CD4-positive, alpha-beta T cell treated with Interleukin-17A for 4 hours (primary cell): ENCODE measurements around the gene FRY.
"Not testable (repeated sequence)": the region's sequence is repeated elsewhere in the genome, so short reads cannot be mapped to it uniquely, and the experiment has no call there.

Experiments used
- DNase-seq: peaks from one replicate; pipeline ENCODE4 v3.0.0-alpha.2; 2020; ENCODE audit warnings: mixed read lengths

Gene FRY

DNA sequence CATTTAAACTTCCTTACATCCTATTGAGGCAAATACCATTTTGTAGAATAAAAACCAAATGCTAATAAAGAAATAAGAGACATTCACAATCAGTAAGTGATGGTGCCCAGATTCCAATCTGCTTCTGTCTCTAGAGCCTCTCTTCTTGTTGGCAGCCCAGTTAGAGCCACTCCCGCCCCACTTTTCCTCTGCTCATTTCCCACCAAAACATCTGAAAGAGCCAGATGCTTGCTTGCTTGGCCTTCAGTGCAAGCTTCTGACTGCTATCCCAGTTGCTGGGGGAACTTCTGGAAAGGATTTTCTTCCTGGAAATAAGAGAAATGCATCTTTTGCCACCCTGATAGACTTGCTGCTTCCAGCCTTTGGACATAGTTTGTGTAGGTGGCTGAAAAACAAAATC, 12.9 kb downstream of the FRY start:
- DNase-seq: no peak

DNA sequence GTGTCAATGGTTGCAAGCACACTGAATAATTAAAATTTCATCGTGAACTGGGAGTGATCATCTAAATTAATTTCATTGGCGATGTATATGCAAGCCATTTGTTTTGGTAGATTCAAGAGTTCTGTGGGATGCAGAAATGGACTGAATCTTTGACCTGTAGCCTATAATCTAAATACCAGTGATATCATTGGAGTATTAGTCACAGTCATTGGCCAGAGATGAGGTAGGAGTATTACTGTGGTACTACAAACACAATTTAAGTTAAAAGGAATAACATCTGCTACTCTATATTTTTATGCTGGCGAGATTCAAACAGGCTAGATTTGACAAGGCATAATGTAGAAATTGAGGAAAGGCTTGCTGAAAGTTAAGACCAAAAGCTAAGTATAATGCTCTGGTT, 14.0 kb downstream of the FRY start:
- DNase-seq: no peak

DNA sequence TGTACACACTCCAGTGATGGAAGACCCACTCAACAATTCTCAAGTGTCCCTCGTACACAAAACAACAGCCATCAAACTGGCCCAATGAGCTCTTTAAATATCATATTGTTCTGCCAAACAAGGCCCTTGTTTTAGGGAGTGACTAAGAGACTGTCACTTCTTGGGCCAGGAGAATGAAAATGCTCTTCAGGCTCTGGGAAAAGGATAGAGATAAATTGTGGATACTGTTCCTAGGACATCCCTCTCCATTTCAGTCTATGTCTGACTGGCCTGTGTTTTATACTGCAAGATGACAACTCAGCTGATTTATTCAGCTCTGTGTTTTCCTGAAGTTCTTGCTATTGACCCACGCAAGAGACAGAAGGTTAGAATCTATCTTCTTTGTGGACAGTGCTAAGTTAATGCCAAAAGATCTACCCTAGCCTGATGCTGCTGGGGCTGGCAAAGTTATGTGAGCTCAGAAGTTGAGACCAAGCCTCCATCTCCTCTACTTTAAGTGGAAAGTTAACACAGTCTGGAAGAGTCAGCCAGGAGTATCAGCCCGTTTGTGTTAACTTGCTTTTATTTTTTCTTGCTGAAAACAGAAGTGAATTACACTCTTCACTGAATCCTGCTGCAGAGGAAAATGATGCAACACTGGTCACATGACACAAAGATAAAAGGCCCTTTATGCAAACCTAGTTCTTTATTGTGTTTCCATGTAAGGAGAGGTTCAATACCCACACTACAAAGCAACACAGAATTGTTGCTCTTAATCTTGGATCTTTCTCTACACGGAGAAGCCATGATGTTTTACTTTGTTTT, 14.6 kb downstream of the FRY start:
- DNase-seq: peak; percentile 7

DNA sequence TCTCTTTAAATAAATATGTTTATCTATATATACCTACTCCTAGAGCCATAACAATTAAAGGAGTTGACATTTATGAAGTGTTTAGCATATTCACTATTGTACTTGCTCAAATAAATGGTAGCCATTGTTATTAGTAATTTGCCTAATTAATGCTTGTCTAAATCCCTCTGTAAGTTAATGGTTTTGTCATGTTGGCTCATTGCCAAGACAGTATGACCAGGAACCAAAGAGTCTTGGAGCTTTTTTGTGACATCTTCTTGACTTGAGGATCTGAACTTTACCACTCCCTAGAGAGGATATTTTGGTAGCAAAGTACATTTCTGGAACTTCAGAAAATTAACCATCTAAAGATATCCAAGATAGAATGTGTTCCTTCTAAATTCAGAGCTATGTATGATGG, 15.5 kb downstream of the FRY start:
- no peak for DNase-seq

DNA sequence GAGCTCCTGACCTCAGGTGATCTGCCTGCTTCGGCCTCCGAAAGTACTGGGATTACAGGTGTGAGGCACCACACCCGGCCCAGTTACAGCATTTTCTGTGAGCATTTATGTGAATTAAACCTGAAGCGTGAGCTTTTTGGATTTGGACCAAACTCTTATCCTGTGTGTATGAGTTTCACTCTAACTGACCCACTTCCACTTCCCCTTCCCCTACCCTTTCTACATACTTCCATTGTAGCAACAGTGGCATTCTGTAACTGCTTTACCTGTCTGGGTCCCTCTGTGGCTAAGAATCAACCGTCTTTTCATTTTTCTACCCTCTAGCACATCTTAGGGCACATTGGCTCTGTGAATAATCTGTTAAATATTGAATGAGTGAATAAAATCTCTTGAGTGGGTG, 16.2 kb downstream of the FRY start:
- DNase-seq: no peak

DNA sequence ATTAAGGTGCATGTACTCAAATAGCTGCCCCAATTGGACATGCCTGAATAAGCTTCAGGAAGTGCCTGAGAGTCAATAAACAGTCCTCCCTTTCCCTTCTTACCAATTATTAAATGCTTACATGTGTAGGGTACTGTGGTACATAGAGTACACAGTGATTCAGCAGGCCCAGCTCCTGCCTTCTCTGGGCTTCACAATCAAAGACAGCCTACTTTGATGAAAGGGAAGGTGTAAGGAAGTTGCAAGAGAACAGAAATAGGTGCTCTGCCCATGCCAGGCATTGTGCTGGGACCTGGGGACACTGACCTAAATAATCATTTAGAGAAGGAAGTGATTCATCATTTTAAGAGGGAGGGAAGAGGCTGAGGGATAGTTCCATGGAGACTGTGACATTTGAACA, 17.2 kb downstream of the FRY start:
- no peak for DNase-seq

DNA sequence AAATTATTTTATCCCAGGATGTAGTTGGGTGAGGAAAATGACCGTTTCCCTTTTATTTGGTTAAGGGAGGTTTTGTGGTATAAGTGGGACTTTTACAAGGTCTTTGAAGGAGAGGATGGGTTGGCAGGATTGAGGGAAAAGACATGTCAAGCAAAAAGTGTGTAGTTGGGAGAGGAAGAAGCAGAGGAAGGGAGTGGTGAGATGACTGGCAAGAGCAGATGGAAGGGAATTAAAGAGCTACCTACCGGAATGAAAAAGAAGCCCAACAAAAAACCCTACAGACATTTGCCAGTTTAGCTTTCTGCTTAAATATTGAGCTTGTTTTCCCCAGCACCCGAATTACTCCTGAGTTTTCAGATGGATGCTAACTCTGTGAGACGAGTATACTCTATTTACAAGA, 19.6 kb downstream of the FRY start:
- no peak for DNase-seq

DNA sequence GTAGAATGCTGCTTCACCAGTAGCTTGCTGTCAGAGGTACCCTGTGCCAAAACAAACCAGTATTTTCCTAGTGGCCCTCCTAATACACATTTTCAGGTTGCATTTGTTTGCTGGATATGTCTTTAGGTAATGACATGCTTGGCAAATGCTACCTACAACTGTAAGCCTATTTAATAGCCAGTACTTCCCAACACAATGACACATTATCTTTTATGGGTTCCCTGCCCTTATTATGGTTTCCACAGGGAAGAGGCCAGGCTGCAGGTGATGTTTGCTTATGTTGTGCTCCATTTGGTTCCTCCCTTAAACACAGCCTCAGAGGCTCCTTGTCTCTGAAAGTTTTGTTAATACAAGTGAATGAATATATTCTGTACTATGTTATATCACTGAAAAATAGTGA, 24.7 kb downstream of the FRY start:
- DNase-seq: no peak

DNA sequence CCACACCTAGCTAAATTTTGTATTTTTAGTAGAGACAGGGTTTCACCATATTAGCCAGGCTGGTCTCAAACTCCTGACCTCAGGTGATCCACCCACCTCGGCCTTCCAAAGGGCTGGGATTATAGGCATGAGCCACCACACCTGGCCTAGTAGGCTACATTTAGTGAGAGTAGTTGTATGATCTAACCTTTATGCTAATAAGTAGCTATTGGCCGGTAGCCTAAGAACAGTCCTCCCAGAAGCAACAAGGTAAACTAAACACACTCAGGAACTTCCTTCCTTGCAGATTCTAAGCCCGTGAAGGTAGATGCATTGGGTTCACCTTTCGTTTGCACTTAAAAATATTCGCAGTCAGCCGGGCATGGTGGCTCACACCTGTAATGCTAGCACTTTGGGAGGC, 25.8 kb downstream of the FRY start:
- not testable (repeated sequence) for DNase-seq

DNA sequence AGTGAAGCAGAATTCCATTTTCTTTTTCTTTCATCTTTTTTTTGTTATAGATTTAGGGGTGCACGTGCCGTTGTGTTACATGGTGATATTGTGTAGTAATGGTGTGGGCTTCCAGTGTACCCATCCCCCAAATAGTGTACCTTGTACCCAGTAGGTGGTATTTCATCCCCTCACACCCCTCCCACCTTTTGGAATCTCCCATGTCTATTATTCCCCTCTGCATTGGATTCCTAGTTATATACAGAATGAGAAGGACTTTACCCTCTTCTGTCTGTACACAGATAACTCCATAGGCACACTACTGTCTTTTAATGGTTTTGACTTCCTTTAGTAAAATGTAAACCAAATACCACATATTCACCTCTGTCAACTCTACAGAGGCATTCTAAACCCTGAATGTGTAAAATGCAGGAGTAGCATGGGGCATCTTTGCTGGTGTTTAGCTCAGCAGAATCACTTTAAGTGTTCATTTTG, 28.0 kb downstream of the FRY start:
- no peak for DNase-seq

DNA sequence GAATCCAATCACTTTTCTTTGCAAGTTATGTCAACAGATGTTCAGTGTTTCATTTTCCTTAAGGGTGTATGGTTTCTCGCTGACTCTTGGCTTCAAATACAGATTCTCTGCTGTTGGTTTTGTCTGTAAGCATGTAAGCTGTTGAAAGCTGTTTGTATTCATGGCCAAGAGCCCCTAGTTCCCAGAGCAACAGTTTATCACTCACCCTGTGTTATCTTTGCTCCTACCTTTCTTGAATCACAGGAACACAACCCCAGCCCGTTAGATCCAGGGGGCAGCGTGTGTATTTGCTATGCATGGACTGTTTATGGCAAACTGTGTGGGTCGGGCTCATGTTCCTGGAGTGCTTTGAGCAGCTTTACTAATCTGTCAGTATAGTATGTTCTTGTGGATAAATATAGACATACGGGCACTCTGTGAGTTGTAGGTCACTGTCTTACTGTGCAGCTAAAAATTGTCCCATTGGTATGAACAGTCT, 28.9 kb downstream of the FRY start:
- no peak for DNase-seq

DNA sequence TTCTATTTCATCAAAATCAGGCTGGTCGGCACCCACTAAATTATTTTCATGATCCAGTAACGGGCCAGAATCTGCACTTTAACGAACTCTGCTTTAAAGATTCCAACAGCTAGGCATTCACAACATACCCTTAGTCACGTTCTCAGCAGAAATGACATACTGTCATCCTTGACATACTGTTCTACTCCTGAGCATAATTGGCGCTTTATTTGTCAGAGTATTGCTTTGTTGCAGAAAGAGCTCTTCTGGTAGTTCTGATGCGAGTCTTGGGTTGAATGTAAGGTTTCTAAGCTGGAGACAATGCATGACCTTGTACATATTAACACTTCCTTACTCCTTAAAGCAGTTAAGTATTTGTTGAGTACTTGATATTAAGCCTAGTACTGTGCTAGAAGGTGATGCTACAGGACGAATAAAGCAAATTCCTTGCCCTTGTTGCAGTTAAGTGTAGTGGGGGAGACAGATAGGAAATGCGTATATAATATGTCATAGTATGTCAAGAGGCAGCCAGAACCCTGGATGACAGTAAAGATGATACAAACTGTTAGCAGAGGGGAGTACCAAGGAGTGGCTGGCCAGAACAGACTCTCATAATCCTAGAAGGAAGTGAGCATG, 32.2 kb downstream of the FRY start:
- no peak for DNase-seq

DNA sequence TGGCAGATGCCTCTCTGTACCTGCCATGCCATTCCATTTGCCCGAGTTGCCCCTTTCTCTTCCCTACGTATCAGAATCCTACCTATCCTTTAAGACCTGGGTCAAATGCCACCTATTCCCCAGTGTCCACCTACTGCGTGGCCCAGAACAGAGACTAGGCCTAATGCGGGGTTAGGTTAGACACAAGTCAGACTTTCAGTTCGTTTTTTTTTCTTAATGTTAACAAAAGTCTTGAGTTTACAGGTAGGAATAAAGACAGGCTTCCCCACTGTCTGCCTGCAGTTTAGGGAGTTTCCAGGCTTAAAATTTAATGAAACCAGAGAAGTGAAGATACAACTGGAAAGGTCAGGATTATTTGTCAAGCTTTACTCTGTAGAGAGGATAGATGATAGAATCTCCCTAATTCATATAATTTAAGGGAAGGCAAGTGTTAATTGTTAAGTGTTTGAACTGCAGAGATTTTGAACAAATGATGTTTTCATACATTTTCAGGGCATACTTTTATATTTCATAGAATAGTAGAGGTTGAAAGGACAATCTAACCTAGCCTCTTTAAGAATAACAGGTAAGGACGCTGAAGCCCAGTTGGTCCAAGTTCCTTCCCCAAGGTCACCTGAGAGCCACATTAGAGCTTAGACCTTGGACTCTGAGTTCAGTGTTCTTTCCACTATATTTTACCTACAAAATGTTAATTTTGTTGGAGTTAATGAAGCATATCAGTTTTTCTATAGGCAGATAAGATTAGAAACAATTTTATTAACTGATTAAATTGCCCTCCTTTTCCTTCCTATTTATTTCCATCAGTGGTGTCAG, 35.8 kb downstream of the FRY start:
- DNase-seq: no peak

DNA sequence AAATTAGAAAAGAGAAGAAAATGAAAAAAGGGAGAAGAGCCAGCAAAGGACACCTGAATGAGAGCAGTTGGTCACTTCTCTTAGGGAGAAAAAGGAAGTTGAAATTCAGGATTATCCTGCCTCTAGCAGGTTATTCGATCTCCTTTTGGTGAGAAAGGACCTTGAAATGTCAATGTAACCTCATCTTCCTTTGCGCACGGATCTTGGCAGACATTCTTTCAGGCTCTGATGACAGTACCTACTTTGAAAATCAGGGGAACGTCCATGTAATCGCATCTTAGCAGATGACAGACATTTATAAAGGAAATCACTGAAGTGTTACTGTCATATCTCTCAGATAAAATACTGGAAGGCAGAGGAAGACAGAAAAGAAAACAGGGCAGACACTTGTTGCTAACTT, 36.7 kb downstream of the FRY start:
- no peak for DNase-seq

DNA sequence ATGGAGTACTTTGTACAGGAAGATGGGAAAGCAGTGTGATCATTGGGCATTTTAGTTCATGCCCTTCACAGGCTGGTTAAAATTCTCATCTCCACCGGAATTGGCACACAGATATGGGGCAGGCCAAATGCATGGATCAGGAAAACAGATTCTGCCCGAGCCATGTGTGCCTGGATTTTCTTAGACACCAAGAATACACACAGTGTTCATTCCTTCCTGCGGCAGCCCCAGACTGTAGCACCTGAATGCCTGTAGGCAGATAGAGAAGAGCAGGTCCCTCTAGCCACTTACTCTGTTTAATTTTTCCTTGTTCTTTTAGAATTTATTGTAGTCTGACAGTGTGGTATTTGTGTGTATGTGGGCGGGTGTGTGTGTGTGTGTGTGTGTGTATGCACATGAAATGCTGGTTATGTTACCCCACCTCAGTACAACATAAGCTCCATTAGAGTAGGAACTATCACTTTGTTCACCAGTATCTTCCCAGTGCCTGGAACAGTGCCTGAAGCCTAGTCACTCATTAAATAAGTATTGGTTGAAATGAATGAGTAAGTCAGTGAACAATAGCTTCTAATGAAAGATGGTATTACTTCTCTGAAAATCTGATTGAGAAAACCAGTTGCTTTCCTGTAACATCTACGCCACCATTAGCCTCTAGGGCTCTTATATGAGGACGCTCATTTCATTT, 41.7 kb downstream of the FRY start:
- DNase-seq: no peak

DNA sequence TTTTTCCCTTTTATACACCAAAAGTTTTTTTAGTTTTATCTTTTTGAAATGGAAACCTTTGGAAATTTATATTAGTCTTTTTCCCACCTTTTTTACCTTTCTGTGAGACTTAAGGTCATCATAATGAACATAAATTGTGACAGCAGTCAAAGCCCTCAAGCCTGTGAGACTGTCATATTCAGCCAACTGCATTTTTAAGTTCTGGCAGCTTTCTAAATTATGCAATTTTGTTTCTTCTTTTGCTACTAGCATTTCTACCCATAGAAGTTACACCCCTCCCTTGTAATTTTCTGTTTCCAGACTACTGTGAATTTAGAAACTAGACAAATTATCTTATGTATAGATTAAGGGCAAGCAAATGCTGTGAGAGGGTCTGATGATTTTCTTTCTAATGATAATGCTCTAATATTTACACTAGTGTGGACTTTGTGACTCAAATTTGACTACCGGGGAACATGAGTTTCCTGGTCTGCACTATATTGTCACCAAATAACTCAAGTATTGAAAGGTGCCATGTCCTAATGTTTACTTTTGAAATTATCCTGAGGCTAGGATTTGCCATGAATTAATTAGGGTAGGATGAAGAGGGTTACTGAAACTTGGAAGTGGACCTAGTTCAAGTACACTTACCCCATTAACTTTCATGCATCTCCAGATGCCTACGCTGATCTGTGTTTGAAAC, 43.7 kb downstream of the FRY start:
- DNase-seq: no peak

DNA sequence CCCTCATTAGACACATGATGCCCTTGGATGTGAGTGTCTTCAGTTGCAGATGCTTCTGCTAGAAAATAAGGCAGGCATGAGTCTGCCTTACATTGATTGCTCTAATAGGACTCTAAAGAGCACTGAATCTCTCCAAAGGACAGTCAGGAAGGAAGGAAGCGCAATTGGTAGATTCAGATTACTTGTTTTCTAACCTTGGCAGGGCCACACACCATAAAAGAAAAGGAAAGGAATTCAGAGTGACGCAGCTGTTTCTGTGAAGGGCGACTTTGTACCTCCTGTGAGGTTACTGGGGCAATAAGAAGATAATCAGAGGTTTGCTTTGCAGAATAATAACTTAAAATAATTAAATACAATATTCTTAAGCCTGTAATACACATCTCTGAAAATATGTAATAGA, 48.0 kb downstream of the FRY start:
- DNase-seq: no peak

DNA sequence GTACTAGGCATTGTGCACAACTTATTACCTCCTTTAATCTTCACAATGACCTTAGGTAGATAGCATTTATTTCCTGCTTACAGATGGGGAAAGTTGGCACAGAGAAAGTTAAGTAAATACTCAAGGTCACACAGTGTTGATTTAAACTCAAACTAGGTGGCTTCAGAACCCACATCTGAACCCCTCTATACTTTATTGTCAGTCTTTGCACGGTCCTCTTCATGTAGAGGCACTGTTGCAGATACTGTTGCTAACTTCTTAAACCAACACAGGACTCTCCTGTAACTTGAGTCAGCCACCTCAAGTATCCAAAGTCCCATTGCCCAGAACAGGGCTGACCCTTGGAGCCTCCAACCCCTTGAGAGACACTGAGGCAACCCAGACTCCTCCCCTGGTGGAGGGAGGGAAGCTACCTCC, 48.8 kb downstream of the FRY start:
- no peak for DNase-seq

DNA sequence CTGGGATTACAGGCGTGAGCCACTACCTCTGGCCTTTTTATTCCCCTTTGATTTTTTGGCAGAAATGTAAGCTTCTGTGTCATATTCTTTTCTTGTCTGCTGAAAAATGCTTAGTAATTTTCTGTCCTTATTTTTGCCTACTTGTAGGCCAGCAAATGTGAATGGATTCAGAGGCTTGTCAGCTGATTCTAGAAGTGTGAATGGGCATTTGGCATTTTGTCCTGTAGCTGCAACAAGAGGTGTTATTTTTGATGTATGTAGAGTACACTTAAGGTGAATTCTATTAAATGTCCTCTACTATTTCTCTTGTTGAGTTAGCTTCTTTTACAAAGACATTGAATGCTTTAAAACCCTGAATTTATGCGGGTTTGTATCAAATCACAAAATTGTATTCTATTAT, 50.0 kb downstream of the FRY start:
- no peak for DNase-seq

DNA sequence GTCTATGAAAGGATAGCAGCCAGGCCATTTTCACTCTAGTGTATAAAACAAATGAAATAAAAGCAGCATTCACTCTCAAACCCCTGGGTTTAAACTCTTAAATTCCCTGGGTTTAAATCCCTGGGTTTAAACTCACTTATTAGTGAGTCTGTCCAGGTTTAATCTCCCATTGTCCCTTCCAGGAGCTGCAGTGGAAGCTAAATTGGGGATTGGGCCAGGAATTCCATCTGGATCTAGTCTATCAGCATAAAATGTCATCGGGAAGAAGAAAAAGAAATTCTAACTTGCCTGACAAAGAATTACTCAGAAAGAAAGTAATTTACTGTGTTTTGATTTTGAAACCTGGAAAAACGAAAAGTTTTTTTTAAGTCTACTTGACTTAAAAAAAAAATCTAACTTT, 54.8 kb downstream of the FRY start:
- no peak for DNase-seq

DNA sequence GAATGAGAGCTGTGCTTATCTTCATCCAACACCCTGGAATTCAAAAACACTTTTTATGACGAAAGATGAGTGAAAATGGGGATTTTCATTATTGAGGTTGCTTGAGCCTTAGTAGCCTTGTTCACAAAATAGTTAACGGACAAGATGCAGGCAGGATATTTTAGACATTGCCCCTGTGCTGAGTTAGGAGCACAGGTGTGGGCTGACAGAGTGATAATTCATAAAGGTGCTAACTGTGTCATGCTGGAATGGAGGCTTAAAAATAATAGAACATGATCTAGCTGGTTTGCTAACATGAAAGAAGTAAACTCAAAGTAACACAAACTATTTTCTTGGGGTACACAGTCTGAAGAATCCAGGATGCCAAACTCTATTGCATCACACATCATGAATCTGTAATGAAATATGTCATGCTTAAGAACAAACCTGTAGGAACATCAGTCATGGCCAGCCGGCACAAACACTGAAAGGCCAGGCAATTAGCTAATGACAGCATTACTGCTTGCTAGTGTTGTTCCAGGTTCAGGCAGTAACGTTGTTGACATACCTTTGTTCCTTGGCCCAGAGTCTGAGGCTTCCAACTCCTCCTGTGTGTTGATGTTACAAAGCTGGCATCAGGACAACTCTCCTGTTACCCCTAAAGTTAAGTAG, 55.3 kb downstream of the FRY start:
- DNase-seq: no peak
